Breast epithelium (tissue), 4 donors: ENCODE measurements around the gene HECTD2. TPM values are rescaled to one million over a fixed set of nuclear protein-coding genes. Genes with fewer than 3 reads are reported as not detected.
A peak's percentile ranks its signal among the peaks of the same experiment; 100 is the strongest.
"Not testable (repeated sequence)": the region's sequence is repeated elsewhere in the genome, so short reads cannot be mapped to it uniquely, and the experiment has no call there.

Source experiments
- DNase-seq, 2 donors: peaks; one replicate each; pipeline ENCODE4 v3.0.0-alpha.2; 2019; ENCODE audit warnings: low spot score in 2 of 2
- H3K27ac ChIP-seq, 2 donors: fragments of 200-600 bp; sonication (generic) in 1 of 2; one replicate each; pipeline ENCODE4 v1.5.1; 2016 to 2019; ENCODE audit warnings: mild to moderate bottlenecking in 1 of 2
- H3K27me3 ChIP-seq, 2 donors: fragments of 200-600 bp; sonication (generic) in 1 of 2; one replicate each; pipeline versions ENCODE4 v1.5.1 to v1.6.0; 2017 to 2019; ENCODE audit warnings: control low read depth in 1 of 2, mild to moderate bottlenecking in 1 of 2
- H3K36me3 ChIP-seq: fragments of 200-600 bp; one replicate; pipeline ENCODE4 v1.5.1; 2019
- H3K4me1 ChIP-seq, 2 donors: fragments of 200-600 bp; sonication (generic); one replicate each; pipeline ENCODE4 v1.5.1; 2016 to 2019; ENCODE audit warnings: control low read depth in 1 of 2
- H3K4me3 ChIP-seq, 3 donors: fragments of 200-600 bp; sonication (generic); 1 replicate in 2 of 3; 2 replicates in 1 of 3; pipeline ENCODE4 v1.5.1; 2016 to 2019; ENCODE audit warnings: mild to moderate bottlenecking in 3 of 3, moderate library complexity in 2 of 3
- H3K9me3 ChIP-seq, 2 donors: fragments of 200-600 bp; sonication (generic) in 1 of 2; one replicate each; pipeline ENCODE4 v1.5.1; 2016 to 2019; ENCODE audit warnings: control low read depth in 1 of 2
- POLR2A ChIP-seq: fragments of 450-650 bp; IDR thresholded peaks from one replicate; pipeline ENCODE4 v1.6.1; 2016; ENCODE audit warnings: antibody characterized with exemption, mild to moderate bottlenecking, moderate library complexity
- POLR2AphosphoS5 ChIP-seq, 3 donors: sonication (generic); formaldehyde crosslinking; IDR thresholded peaks; one replicate each; pipeline ENCODE4 v1.6.1; 2017; ENCODE audit warnings: antibody characterized with exemption in 3 of 3
- intact Hi-C: fragments of 100-400 bp; cut with DNase I; formaldehyde crosslinking; loops from one replicate; pipeline ENCODE4 v1.15.1; 2023; ENCODE audit warnings: low total_unique reads
- total RNA-seq, 3 donors: library from RNA; depleted of rRNA; stranded (reverse); fragments of >200 nt; gene quantifications; one replicate each; pipeline ENCODE4 v1.1.0, GENCODE V29; 2016
- TF ChIP-seq, protein P1 (sequence below), 3 donors: fragments of 450-650 bp; IDR thresholded peaks; one replicate each; pipeline ENCODE4 v1.5.1; 2016 to 2017; ENCODE audit warnings: antibody characterized with exemption in 3 of 3, mild to moderate bottlenecking in 3 of 3, moderate library complexity in 3 of 3

The HECTD2 gene, protein sequence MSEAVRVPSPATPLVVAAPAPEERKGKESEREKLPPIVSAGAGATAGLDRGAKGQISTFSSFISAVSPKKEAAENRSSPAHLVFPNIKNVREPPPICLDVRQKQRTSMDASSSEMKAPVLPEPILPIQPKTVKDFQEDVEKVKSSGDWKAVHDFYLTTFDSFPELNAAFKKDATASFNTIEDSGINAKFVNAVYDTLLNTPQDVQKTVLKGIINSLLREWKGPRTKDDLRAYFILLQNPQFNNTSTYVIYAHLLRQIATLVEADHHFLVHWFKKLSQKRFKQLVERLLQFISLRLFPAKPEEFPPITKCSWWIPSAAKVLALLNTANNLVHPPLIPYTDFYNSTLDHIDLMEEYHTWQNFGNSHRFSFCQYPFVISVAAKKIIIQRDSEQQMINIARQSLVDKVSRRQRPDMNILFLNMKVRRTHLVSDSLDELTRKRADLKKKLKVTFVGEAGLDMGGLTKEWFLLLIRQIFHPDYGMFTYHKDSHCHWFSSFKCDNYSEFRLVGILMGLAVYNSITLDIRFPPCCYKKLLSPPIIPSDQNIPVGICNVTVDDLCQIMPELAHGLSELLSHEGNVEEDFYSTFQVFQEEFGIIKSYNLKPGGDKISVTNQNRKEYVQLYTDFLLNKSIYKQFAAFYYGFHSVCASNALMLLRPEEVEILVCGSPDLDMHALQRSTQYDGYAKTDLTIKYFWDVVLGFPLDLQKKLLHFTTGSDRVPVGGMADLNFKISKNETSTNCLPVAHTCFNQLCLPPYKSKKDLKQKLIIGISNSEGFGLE
- 10 to 100 TPM; 14.2 to 30.7 (median 19.0) TPM for total RNA-seq

- no peaks in the 10 kb centered on the region for H3K36me3 ChIP-seq
- intact Hi-C loops, result no loop called here
- H3K27ac ChIP-seq, result peak within 1 kb of the TSS; percentile 100
- no peaks in the 10 kb centered on the region for H3K27me3 ChIP-seq
- peak within 1 kb of the TSS; percentile 81 to 95 (median 88) for H3K4me3 ChIP-seq
- TF ChIP-seq POLR2A (no peak), POLR2AphosphoS5 (IDR thresholded peaks at IDR 0.05) (peak; percentile 34 to 60 (median 58))
- TF ChIP-seq, protein P1, sequence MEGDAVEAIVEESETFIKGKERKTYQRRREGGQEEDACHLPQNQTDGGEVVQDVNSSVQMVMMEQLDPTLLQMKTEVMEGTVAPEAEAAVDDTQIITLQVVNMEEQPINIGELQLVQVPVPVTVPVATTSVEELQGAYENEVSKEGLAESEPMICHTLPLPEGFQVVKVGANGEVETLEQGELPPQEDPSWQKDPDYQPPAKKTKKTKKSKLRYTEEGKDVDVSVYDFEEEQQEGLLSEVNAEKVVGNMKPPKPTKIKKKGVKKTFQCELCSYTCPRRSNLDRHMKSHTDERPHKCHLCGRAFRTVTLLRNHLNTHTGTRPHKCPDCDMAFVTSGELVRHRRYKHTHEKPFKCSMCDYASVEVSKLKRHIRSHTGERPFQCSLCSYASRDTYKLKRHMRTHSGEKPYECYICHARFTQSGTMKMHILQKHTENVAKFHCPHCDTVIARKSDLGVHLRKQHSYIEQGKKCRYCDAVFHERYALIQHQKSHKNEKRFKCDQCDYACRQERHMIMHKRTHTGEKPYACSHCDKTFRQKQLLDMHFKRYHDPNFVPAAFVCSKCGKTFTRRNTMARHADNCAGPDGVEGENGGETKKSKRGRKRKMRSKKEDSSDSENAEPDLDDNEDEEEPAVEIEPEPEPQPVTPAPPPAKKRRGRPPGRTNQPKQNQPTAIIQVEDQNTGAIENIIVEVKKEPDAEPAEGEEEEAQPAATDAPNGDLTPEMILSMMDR (IDR thresholded peaks at IDR 0.05), result peak in 2 of 3 donors; percentile 7 to 75
- peaks cover 0 to 3% of the 10 kb centered on the region in 2 donors for H3K4me1 ChIP-seq
- peak; percentile 60 to 72 for DNase-seq
- no peaks in the 10 kb centered on the region for H3K9me3 ChIP-seq
These were observed at the start of gene HECTD2 for GRCh38 chr10:91409869-91410637. Gene HECTD2 (plus strand): TSS chr10:91410344. CDS start chr10:91410439, 95 bp downstream.

DNA sequence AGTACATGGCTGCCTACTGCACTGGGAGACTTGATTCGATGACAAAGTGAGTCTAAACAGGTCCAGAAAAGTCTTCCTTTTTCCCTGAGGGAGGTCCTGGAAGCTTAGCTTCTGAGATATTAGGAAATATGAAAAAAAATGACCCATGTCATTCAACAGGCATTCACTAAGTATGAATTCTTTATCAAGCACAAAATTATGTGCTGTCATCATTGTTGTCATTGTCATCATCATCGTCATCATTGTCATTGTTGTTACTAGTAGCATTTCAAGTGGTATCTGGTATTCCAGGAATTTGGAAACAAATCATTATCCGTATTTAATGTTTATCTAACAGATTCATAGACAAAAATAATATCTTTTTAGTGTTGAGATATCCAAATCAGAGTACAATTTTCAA lies 49.7 kb upstream of the HECTD2 start:
- no peak for DNase-seq
- intact Hi-C loops, result no loop called here
- no peak overlapping the region for H3K27ac ChIP-seq
- H3K4me1 ChIP-seq, result no peaks in the 10 kb centered on the region
- H3K36me3 ChIP-seq, result no peaks in the 10 kb centered on the region
- no peak overlapping the region for H3K4me3 ChIP-seq
- TF ChIP-seq, protein P1 (IDR thresholded peaks at IDR 0.05), result no peak
- TF ChIP-seq POLR2AphosphoS5 (IDR thresholded peaks at IDR 0.05) (no peak), POLR2A (no peak)
- no peaks in the 10 kb centered on the region for H3K27me3 ChIP-seq
- no peaks in the 10 kb centered on the region for H3K9me3 ChIP-seq

DNA sequence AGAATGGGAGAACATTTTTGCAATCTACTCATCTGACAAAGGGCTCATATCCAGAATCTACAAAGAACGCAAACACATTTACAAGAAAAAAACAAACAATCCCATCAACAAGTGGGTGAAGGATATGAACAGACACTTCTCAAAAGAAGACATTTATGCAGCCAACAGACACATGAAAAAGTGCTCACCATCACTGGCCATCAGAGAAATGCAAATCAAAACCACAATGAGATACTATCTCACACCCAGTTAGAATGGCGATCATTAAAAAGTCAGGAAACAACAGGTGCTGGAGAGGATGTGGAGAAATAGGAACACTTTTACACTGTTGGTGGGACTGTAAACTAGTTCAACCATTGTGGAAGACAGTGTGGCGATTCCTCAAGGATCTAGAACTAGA lies 44.6 kb upstream of the HECTD2 start:
- H3K4me1 ChIP-seq, H3K27me3 ChIP-seq, DNase-seq, intact Hi-C loops, H3K36me3 ChIP-seq, H3K4me3 ChIP-seq, H3K9me3 ChIP-seq, H3K27ac ChIP-seq: not testable (repeated sequence)

DNA sequence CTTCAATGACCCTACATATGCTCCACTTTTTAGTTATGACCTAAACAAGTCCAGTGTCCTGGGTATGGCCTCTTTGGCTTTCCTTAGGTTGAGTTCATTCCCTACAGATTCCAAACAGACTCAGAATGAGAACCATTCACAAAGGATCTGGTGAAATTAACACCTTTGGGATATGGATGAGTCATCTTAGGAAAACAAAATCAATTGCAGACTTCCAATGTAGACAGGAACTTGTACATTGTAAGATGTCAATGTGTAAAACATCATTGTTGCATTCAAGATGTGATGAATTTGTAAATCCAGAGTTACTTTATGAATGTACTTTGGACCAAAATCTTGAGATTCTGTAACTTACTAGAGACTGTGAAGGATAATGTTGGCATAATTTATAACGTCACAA lies 43.4 kb upstream of the HECTD2 start:
- no peak for DNase-seq
- Histone ChIP-seq H3K4me1 (no peaks in the 10 kb centered on the region), H3K4me3 (no peak overlapping the region), H3K9me3 (no peaks in the 10 kb centered on the region), H3K27ac (no peak overlapping the region), H3K27me3 (no peaks in the 10 kb centered on the region), H3K36me3 (no peaks in the 10 kb centered on the region)
- TF ChIP-seq, protein P1 (IDR thresholded peaks at IDR 0.05), result no peak
- no peak for TF ChIP-seq POLR2AphosphoS5 (IDR thresholded peaks at IDR 0.05)
- no peak for TF ChIP-seq POLR2A
- intact Hi-C loops, result no loop called here

GRCh38 chr10:91367127-91367531 lies 43.0 kb upstream of the HECTD2 start:
- DNase-seq, result no peak
- TF ChIP-seq POLR2A (no peak), POLR2AphosphoS5 (IDR thresholded peaks at IDR 0.05) (no peak)
- TF ChIP-seq, protein P1 (IDR thresholded peaks at IDR 0.05), result no peak
- Histone ChIP-seq H3K4me1 (no peaks in the 10 kb centered on the region), H3K4me3 (no peak overlapping the region), H3K27ac (no peak overlapping the region), H3K36me3 (no peaks in the 10 kb centered on the region), H3K27me3 (no peaks in the 10 kb centered on the region), H3K9me3 (no peaks in the 10 kb centered on the region)
- intact Hi-C loops, result no loop called here
